HCT116 (cell line): ENCODE results near the gene POLR3A.

Experiments
- CTCF ChIP-seq, 3 experiments: fragments of 200-600 bp in 1 of 3; sonication (generic) in 1 of 3; IDR thresholded peaks in 2 of 3; conservative IDR thresholded peaks in 1 of 3; 2 replicates each; pipeline ENCODE4 v1.5.1; 2012 to 2017; ENCODE audit warnings: low read depth in 2 of 3, low read length in 2 of 3, antibody characterized with exemption in 1 of 3, borderline replicate concordance in 1 of 3, control low read depth in 1 of 3, mild to moderate bottlenecking in 1 of 3, mixed read lengths in 1 of 3, mixed run types in 1 of 3, moderate library complexity in 1 of 3; ENCODE audit not compliant: insufficient read depth in 1 of 3
- ELF1 ChIP-seq: IDR thresholded peaks from 2 replicates; pipeline ENCODE4 v1.6.1; 2012; ENCODE audit warnings: low read depth, borderline replicate concordance
- EZH2 ChIP-seq: fragments of 200-600 bp; sonication (generic); IDR thresholded peaks from 2 replicates; pipeline ENCODE4 v1.6.1; 2017; ENCODE audit warnings: antibody characterized with exemption, mixed run types
- POLR2A ChIP-seq: IDR thresholded peaks from 2 replicates; pipeline ENCODE4 v1.7.0; 2011; ENCODE audit warnings: borderline replicate concordance; ENCODE audit not compliant: insufficient read depth, insufficient read length; ENCODE audit errors: extremely low read depth
- POLR2AphosphoS5 ChIP-seq: IDR thresholded peaks from 2 replicates; pipeline ENCODE4 v1.6.1; 2011; ENCODE audit warnings: mild to moderate bottlenecking, low read depth, low read length, moderate library complexity
- RAD21 ChIP-seq: IDR thresholded peaks from 2 replicates; pipeline ENCODE4 v1.6.1; 2012; ENCODE audit warnings: low read depth, mild to moderate bottlenecking
- SP1 ChIP-seq: IDR thresholded peaks from 2 replicates; pipeline ENCODE4 v1.6.1; 2012; ENCODE audit warnings: low read depth
- YY1 ChIP-seq: IDR thresholded peaks from 2 replicates; pipeline ENCODE4 v1.6.1; 2011; ENCODE audit warnings: low read length, low read depth, moderate library complexity, mild to moderate bottlenecking; ENCODE audit not compliant: insufficient replicate concordance; ENCODE audit errors: extremely low read depth
- TF ChIP-seq, protein P1 (sequence below): IDR thresholded peaks from 2 replicates; pipeline ENCODE4 v1.6.1; 2012; ENCODE audit warnings: low read depth

- TF ChIP-seq CTCF (IDR thresholded peaks at IDR 0.05 in 2 of 3, conservative IDR thresholded peaks at IDR 0.05 in 1 of 3; ENCODE audit: borderline replicate concordance in 1 of 3, insufficient read depth in 1 of 3, low read depth in 2 of 3, low read length in 2 of 3) (no peak), POLR2A (no peak), ELF1 (no peak), SP1 (no peak), POLR2AphosphoS5 (no peak), EZH2 (no peak), YY1 (no peak), RAD21 (no peak)
- TF ChIP-seq, protein P1, sequence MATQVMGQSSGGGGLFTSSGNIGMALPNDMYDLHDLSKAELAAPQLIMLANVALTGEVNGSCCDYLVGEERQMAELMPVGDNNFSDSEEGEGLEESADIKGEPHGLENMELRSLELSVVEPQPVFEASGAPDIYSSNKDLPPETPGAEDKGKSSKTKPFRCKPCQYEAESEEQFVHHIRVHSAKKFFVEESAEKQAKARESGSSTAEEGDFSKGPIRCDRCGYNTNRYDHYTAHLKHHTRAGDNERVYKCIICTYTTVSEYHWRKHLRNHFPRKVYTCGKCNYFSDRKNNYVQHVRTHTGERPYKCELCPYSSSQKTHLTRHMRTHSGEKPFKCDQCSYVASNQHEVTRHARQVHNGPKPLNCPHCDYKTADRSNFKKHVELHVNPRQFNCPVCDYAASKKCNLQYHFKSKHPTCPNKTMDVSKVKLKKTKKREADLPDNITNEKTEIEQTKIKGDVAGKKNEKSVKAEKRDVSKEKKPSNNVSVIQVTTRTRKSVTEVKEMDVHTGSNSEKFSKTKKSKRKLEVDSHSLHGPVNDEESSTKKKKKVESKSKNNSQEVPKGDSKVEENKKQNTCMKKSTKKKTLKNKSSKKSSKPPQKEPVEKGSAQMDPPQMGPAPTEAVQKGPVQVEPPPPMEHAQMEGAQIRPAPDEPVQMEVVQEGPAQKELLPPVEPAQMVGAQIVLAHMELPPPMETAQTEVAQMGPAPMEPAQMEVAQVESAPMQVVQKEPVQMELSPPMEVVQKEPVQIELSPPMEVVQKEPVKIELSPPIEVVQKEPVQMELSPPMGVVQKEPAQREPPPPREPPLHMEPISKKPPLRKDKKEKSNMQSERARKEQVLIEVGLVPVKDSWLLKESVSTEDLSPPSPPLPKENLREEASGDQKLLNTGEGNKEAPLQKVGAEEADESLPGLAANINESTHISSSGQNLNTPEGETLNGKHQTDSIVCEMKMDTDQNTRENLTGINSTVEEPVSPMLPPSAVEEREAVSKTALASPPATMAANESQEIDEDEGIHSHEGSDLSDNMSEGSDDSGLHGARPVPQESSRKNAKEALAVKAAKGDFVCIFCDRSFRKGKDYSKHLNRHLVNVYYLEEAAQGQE = no peak
Observed at GRCh38 chr10:77979221-77979620, 50.1 kb downstream of the POLR3A start.
